GM12865 (cell line): ENCODE results near the gene FOXO3.

Experiments used
- DNase-seq: peaks from one replicate; pipeline ENCODE4 v3.0.0; 2010; ENCODE audit warnings: low read depth
- H3K4me3 ChIP-seq: 2 replicates; pipeline ENCODE4 v1.5.1; 2011; ENCODE audit warnings: mild to moderate bottlenecking, low read depth, low read length, control low read depth
- CTCF ChIP-seq: IDR thresholded peaks from 2 replicates; pipeline ENCODE4 v1.5.1; 2011; ENCODE audit warnings: low read length, control low read depth, low read depth, inconsistent platforms; ENCODE audit not compliant: insufficient read depth; ENCODE audit errors: missing control alignments

FOXO3 gene

GRCh38 chr6:108618623-108619152, 58.0 kb downstream of the FOXO3 start:
- no peak for TF ChIP-seq CTCF
- no peak overlapping the region for H3K4me3 ChIP-seq
- DNase-seq = peak; percentile 53

DNA sequence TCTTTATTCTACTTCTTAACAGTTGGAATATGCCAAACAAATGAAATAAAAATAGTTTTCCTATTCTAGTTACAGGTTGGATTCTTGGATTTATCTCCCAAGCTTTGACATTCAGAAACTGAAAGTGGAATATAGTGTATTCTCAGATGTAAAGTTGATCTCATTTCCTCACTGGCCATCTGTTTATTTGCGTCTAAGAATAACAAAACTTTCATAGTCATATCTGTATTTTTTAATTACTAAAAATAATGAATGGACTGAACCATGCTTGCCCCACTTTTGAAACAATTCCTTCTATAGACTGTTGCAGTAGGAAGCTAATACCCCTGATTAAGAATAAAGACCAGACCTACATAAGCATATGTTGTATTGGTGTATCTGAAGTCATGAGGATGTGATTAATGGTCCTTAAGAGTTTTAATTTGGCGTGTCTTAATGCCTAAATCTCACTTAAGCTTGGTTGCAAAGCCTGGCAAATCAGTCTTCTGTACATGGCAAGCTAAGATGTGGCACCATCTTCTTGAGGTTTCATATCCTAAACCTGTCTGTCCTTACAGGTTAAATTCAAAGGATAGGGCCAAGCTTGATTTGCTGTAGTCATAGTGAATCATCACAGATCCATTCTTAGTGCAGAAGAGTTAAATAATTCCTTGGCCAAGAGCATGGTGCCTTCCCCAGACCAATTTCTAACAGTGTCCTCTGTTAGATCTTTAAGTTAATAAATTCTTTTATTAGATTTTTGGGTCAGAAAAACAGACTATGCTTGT, 58.9 kb downstream of the FOXO3 start:
- no peak for DNase-seq
- no peak overlapping the region for H3K4me3 ChIP-seq
- TF ChIP-seq CTCF = no peak

- TF ChIP-seq CTCF = no peak
- DNase-seq = no peak
- H3K4me3 ChIP-seq = no peak overlapping the region
Measured at GRCh38 chr6:108621117-108621516, 60.4 kb downstream of the FOXO3 start.

- H3K4me3 ChIP-seq = no peak overlapping the region
- TF ChIP-seq CTCF = no peak
- no peak for DNase-seq
Measured at GRCh38 chr6:108622641-108623298, 62.1 kb downstream of the FOXO3 start.

DNA sequence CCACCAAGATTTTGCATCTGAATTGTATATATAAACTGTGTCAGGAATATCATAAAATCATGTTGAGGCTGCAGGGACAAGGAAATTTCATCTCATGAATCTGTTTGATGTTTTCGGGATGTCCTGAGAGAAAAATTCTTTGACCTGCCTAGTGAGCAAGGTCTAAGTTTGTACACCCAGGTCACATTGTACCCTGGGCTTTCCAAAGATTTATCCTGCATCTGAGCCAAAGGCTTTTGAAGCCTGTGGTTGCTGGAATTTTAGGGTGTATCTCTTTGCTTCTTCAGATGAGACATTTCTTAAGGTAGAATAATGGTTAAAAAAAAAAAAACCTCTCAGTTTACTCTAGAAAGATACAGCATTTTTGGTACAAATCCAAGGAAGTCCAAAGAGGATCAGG, 63.3 kb downstream of the FOXO3 start:
- TF ChIP-seq CTCF = no peak
- H3K4me3 ChIP-seq = no peak overlapping the region
- no peak for DNase-seq

- no peak for TF ChIP-seq CTCF
- DNase-seq = no peak
- H3K4me3 ChIP-seq = no peak overlapping the region
Measured at GRCh38 chr6:108625581-108625980, 64.9 kb downstream of the FOXO3 start.

DNA sequence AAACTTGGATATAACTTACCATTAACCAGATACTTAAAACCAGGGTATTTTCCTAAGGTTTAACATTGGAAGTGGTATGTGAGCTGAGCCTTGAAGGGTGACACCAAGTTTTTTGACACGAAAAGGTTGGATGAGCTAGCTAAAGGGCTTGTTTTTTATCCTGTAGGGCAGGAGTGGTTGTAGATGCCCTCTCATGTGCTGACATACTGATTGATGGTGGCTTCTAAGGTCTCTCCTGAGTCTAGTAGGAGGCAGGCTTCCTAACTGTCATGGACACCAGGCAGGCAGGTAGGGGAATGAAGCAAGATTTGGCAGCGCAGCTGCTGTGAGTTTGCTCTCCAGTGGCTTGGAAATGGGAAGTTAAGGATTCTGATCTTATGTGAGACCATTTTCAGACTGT, 66.1 kb downstream of the FOXO3 start:
- no peak for TF ChIP-seq CTCF
- no peak for DNase-seq
- H3K4me3 ChIP-seq = no peak overlapping the region
